Coronary artery (tissue), 2 donors: ENCODE results near the gene OPCML.

Source experiments
- DNase-seq: peaks from one replicate; pipeline ENCODE4 v3.0.0-alpha.2; 2017; ENCODE audit warnings: low spot score
- H3K27ac ChIP-seq, 2 donors: fragments of 200-600 bp; sonication (generic); one replicate each; pipeline ENCODE4 v1.5.1; 2016 to 2019
- H3K4me3 ChIP-seq: fragments of 200-600 bp; sonication (generic); 2 replicates; pipeline ENCODE4 v1.5.1; 2016; ENCODE audit warnings: mild to moderate bottlenecking, moderate library complexity
- TF ChIP-seq, protein P1 (sequence below): fragments of 200-600 bp; sonication (generic); IDR thresholded peaks from one replicate; pipeline ENCODE4 v1.5.1; 2019; ENCODE audit warnings: antibody characterized with exemption

Gene OPCML

DNA sequence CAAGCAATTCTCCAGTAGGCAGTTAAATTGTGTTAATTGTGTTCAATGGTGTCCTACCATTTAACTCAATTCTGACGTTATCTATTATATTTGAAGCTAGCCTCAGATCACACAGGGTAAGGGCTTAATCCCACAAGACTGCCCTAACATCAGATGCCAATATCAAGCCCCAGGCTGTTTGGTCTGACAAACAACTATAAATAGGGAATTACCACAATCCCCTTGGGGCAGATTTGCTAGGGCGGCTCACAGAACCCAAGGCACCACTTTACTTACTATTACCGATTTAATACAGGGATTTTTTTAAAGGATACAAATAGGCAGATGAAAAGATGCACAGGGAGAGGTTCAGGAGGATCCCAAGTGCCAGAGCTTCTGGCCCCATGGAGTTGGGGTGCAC is 678.4 kb downstream of the OPCML start:
- no peak overlapping the region for H3K4me3 ChIP-seq
- DNase-seq: no peak
- no peak overlapping the region for H3K27ac ChIP-seq
- TF ChIP-seq, protein P1, sequence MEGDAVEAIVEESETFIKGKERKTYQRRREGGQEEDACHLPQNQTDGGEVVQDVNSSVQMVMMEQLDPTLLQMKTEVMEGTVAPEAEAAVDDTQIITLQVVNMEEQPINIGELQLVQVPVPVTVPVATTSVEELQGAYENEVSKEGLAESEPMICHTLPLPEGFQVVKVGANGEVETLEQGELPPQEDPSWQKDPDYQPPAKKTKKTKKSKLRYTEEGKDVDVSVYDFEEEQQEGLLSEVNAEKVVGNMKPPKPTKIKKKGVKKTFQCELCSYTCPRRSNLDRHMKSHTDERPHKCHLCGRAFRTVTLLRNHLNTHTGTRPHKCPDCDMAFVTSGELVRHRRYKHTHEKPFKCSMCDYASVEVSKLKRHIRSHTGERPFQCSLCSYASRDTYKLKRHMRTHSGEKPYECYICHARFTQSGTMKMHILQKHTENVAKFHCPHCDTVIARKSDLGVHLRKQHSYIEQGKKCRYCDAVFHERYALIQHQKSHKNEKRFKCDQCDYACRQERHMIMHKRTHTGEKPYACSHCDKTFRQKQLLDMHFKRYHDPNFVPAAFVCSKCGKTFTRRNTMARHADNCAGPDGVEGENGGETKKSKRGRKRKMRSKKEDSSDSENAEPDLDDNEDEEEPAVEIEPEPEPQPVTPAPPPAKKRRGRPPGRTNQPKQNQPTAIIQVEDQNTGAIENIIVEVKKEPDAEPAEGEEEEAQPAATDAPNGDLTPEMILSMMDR: no peak

DNA sequence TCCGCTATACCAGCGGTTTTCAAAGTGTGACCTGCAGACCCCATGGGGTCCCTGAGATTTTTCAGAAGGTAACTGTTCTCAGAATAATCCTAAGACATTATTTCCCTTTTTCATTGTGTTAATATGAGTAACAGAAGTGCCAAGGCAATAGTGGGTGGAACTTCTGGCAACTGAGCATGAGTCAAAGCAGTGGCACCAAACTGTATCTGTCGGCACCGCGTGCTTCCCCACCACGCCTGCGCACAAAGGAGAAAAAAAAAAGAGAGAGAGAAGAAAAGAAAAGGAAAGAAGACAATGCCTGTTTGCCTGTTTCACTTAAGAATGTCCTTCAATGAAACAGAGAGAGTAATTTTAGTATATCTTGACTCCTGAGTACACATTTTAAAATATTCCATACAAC is 679.9 kb downstream of the OPCML start:
- TF ChIP-seq, protein P1: no peak
- Histone ChIP-seq H3K27ac (no peak overlapping the region), H3K4me3 (no peak overlapping the region)
- DNase-seq: no peak

DNA sequence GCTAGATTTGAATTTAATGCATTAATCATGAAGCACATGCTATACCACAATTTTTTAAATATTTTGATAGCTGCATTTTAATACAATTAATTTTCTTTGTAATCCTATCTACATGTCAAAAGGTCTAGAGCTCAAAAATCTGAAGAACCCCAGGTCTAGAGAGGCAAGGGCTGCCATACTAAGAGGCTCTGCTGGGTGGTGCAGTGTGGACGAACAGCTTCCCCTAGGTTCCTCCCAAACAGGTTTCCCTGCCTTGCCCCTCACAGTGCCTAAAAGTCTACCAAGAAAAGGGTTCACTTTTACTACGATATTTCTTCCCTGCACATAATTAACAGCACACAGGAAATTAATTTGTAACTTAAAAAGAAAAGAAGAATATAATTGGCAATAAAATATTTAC is 681.1 kb downstream of the OPCML start:
- no peak for DNase-seq
- TF ChIP-seq, protein P1: no peak
- H3K27ac ChIP-seq: no peak overlapping the region
- H3K4me3 ChIP-seq: no peak overlapping the region

DNA sequence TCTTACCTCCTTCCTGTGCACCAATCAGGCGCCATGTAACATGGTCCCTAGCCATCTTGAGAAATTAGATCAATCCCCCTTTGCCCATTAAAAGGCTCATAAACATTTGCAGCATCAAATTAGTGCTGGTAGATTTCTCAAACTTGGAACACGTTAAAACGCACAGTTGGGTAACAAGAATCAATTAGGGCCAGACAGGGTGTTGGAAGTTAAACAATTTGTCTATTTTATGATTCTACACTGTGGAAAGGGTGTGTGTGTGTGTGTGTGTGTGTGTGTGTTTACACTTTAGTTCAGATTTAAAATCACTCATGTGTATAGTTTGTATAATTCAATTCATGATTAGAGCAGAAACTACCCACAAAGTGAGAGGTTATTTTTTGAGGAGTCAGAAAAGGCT is 682.0 kb downstream of the OPCML start:
- DNase-seq: no peak
- Histone ChIP-seq H3K27ac (no peak overlapping the region), H3K4me3 (no peak overlapping the region)
- TF ChIP-seq, protein P1: no peak

DNA sequence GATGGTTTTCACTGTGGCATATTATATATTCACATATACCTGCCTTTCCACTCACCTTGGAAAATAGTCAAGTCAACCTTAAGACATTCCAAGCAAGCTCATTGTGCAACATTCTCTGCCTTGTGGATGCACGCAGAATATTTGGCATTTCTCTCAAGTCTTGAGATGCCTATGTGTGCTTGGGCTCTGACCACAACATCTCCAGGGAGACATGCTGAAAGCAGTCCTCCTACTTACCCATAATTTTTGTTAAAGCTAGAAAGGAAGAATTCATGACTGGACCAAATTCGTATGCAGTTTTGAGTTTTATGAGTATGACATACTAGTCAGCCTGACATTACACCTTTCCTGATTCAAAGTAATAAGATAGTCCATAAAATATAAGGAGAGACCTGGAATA is 684.0 kb downstream of the OPCML start:
- TF ChIP-seq, protein P1: no peak
- H3K27ac ChIP-seq: no peak overlapping the region
- no peak overlapping the region for H3K4me3 ChIP-seq
- DNase-seq: no peak

DNA sequence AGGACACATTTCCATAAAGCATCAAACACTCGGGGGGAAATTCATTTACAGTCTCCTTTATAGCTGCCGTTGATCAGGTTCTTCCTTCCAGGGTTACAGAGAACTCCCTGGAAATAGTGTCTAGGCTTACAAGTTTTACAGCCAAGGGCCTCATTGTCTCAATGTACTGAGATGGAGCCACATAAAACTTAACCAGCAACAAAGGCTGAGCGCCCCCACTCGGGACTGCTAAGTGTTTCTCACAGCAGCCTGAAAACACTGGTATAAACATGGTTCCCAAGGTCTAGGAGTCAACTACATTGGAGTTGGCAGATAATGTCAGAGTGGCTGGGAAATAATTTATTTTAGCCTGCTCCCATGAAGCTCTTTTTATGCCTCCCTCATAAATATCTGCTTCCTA is 686.2 kb downstream of the OPCML start:
- TF ChIP-seq, protein P1: no peak
- Histone ChIP-seq H3K4me3 (no peak overlapping the region), H3K27ac (no peak overlapping the region)
- no peak for DNase-seq

DNA sequence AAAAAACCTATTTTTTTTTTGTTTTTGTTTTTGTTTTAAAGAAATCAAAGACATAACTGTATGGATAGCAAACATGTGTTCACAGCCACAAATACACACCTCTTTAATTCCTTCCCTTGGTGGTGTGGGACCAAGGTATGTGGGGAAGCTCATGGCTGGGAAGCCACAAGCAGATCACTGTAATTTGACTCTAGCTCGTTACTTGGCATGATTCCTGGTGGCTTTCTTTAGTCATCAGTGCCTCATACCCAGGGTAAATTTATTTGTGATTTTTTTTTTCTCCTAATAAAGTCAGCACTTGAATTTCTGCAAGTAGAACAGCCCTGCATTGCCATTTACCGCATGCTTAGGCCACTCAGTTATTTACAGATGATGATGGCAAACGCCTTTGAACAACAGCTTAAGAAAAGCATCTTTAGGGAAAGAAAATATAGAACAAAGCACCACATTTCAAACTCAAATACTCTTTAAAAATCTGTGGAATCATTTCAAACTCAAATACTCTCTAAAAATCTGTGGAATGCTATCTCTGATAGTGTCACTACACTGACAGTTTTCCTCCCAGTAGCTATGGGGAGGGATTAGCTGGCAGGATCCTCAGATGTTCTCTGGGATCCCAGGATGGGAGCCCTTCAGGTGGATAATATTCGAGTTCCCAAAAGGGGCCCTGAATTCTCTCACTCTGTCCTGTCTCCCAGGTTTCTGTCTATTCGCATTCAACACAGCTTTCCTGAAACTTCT is 687.2 kb downstream of the OPCML start:
- Histone ChIP-seq H3K27ac (no peak overlapping the region), H3K4me3 (no peak overlapping the region)
- TF ChIP-seq, protein P1: no peak
- no peak for DNase-seq
